ENCODE data around the gene MIER2.
"Not testable (repeated sequence)": the region's sequence is repeated elsewhere in the genome, so short reads cannot be mapped to it uniquely, and the experiment has no call there.

Gene MIER2

GRCh38 chr19:344625-345319 lies at the start of gene MIER2:
Gene MIER2 (minus strand): TSS chr19:344796. CDS start chr19:344782, 14 bp downstream.
- peak; percentile 74 for DNase-seq

- not testable (repeated sequence) for DNase-seq
These were observed 49.0 kb upstream of the MIER2 start for GRCh38 chr19:393560-393959.

GRCh38 chr19:392375-392970 lies 47.9 kb upstream of the MIER2 start:
- no peak for DNase-seq

- DNase-seq: no peak
These were observed 47.3 kb upstream of the MIER2 start for GRCh38 chr19:391726-392374.

GRCh38 chr19:391207-391557 lies 46.6 kb upstream of the MIER2 start:
- no peak for DNase-seq

- DNase-seq: no peak
These were observed 46.0 kb upstream of the MIER2 start for GRCh38 chr19:390386-391206.

- DNase-seq: no peak
These were observed 45.3 kb upstream of the MIER2 start for GRCh38 chr19:389935-390289.

GRCh38 chr19:389255-389934 lies 44.8 kb upstream of the MIER2 start:
- no peak for DNase-seq

- no peak for DNase-seq
These were observed 44.1 kb upstream of the MIER2 start for GRCh38 chr19:388691-389090.

GRCh38 chr19:387777-388176 lies 43.2 kb upstream of the MIER2 start:
- DNase-seq: no peak

GRCh38 chr19:386632-387301 lies 42.2 kb upstream of the MIER2 start:
- DNase-seq: not testable (repeated sequence)

GRCh38 chr19:386189-386588 lies 41.6 kb upstream of the MIER2 start:
- not testable (repeated sequence) for DNase-seq

- DNase-seq: no peak
These were observed 40.2 kb upstream of the MIER2 start for GRCh38 chr19:384799-385169.

GRCh38 chr19:383922-384798 lies 39.6 kb upstream of the MIER2 start:
- DNase-seq: no peak

GRCh38 chr19:383040-383439 lies 38.4 kb upstream of the MIER2 start:
- DNase-seq: no peak

- not testable (repeated sequence) for DNase-seq
These were observed 38.0 kb upstream of the MIER2 start for GRCh38 chr19:382578-382977.

GRCh38 chr19:381901-382300 lies 37.3 kb upstream of the MIER2 start:
- DNase-seq: not testable (repeated sequence)

- not testable (repeated sequence) for DNase-seq
These were observed 36.1 kb upstream of the MIER2 start for GRCh38 chr19:380618-381219.

GRCh38 chr19:379796-380195 lies 35.2 kb upstream of the MIER2 start:
- DNase-seq: no peak

- DNase-seq: no peak
These were observed 34.1 kb upstream of the MIER2 start for GRCh38 chr19:378706-379105.
